ENCODE data around the gene HCRTR1.

HCRTR1 gene

GRCh38 chr1:31666263-31666963 lies 48.9 kb downstream of the HCRTR1 start:
- DNase-seq (ENCODE audit: low read depth in 1 of 2, low spot score in 1 of 2) = no peak

- DNase-seq (ENCODE audit: low read depth in 1 of 2, low spot score in 1 of 2) = no peak
Measured at GRCh38 chr1:31667065-31667785, 49.7 kb downstream of the HCRTR1 start.

DNA sequence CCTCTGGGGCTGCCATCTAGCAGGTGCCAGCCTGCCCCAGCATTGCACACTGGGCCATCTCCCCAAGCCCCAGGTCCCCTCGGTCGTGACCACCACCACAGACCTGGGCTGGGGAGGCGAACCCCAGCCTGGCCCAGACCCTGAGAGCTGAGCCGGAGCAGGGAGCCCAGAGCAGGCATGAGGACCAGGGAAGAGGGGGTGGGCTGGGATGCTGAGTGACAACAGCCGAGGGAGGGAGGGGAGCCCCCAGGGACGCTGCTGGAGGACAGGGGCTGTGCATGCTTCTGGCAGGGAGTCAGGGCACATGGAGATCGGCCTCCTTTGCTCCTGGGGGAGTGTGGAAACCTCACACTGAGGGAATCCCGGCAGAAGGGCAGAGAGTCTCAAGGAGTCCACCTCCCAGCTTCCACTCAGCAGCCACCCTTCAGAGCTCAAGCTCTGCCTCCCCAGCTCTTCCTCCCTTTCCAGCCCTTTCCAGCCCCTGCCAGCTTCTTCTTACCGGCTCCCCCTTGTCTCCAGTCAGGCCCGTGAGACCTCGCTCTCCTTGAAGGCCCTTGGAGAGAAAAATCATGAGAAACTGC lies 50.9 kb downstream of the HCRTR1 start:
- DNase-seq (ENCODE audit: low read depth in 1 of 2, low spot score in 1 of 2) = no peak

GRCh38 chr1:31669433-31669785 lies 51.9 kb downstream of the HCRTR1 start:
- DNase-seq (ENCODE audit: low read depth in 1 of 2, low spot score in 1 of 2) = no peak

DNA sequence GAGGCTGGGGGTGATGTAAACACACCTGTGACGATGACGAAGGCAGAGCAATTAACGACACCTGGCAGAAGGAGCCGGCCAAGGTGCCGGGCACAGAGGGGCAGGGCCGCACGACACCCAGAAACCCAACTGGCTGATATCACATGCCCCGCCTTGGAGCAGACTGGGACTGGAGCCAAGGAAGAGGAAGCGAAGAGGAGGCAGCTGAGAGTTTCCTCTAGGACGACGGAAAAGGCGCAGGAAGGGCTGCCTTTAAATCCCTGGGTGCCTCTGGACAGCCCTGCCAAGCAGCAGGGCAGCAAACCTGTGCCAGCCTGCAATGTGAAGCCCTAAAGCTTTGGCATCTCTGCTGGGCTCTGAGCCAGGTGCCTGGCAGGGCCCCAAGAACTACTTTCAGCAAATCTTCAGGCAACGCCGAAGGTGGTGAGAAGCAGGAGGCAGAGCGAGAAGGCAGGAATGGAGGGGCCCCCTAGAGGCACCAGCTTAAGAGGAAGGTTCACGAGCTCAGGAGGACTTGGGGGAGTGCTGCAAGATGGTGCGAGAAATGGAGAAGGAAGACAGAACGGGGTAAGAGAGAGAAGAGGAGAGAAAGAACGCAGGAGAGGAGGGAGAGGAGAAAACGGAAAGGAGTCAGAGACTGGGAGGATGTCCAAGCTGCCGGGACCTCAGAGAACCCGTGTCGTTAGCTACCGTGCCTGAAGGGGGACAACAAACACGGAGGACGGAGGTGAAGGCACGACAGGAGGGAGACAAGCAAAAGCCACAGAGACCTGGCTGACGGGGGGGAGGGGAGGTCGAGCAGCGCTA lies 52.5 kb downstream of the HCRTR1 start:
- DNase-seq (ENCODE audit: low read depth in 1 of 2, low spot score in 1 of 2) = no peak

DNA sequence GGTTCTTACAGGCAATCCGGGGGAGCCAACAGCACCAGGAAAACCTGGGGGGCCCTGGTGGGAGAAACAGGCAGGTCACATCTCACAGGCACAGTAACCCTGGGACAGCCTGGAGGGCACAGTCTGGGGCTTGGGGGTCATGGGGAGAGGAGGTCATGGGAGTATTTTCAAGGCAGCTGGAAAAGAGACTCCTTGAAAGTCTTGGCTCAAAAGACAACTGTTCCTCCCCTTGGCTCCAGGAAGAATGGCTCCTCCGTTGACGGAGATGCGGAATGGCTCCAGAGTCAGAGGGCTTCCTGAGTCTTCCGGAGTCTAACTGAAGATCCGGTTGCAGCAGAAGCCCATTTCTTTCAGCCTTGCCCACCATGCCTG lies 53.1 kb downstream of the HCRTR1 start:
- no peak for DNase-seq (ENCODE audit: low read depth in 1 of 2, low spot score in 1 of 2)

GRCh38 chr1:31671147-31671546 lies 53.7 kb downstream of the HCRTR1 start:
- no peak for DNase-seq (ENCODE audit: low read depth in 1 of 2, low spot score in 1 of 2)

DNA sequence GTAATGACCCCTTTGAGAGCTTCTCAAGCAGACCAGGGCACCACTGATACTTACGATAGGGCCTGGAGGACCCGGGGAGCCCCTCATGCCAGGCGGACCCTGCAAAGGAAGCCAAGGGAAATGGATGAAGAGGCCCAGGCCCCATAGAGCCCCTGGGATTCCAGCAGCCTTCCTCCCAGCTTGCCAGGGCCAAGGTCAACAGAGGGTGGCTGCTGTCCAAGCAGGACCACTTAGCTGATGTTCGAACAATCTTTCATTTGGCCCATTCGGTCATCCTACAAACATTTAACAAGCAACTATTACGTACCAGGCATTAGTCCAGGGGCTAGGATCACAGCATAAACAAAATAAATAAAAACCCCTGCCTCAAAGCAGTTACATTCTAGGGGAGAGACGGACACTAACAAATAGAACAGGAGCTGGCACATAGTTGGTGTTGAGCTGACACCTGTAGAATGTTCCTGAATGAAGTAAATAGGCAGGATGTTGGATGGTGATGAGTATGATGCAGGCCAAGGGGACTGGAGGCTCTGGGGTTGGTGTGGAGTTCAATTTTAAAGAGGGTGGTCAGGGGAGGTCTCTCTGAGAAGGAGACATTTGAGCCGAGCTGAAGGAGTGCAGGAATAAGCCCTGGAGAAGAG lies 54.2 kb downstream of the HCRTR1 start:
- no peak for DNase-seq (ENCODE audit: low read depth in 1 of 2, low spot score in 1 of 2)

- no peak for DNase-seq (ENCODE audit: low read depth in 1 of 2, low spot score in 1 of 2)
Measured at GRCh38 chr1:31672986-31673385, 55.5 kb downstream of the HCRTR1 start.

DNA sequence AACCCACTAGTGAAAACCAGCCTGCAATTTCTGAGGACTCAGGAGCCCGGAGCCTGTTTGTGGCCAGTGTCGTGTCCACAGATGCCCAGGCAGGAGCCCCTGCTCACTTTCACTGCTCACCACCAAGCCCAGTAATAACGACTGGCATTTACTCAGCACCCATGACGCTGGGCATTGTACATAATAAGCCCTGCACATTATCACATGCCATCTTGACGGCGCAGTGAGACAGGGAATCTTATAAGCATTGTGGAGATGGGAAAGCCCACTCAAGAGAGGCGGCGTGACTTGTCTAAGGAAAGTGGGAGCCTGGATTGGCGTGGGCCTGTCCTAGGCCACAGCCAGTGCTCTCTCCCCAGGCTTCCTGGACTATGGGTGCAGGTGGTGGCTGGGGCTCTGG lies 55.9 kb downstream of the HCRTR1 start:
- no peak for DNase-seq (ENCODE audit: low read depth in 1 of 2, low spot score in 1 of 2)

DNA sequence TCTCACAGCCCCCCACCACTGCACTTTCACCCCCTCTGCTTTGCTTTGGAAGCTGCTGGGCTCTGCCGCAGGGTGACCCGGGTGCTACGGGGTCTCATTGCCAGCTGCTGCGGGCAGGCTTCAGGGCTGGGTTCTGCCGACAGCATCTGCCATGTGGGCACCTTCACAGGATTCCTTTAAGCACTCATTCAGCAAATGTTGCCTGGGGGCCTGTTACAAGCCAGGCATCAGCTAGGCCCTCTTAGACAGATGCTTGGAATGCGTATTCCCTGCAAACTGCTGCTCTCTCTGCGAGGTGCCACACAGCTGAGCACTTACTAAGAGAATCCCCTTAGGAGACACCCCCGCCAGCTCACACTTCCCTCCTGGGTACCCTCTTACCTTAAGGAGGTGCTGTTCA lies 57.1 kb downstream of the HCRTR1 start:
- DNase-seq (ENCODE audit: low read depth in 1 of 2, low spot score in 1 of 2) = no peak

DNA sequence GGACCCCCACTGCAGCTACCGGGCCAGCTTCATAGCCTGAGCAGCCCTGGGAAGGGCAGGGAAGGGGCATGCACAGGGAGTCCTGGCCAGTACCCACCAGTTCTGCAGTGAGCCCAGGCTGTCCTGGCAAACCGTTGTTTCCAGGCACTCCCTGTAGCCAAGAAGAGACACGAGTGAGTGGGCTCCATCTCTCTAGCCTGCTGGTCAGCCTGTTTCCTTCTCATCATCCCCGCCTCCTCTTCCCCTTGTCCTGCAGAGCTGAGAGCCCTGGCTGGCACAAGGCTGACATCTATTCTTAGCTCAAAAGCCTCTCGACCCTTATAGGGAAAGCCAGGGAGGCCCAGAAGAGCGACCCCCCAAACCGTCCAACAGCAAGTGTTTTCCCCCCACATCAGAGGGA lies 57.7 kb downstream of the HCRTR1 start:
- no peak for DNase-seq (ENCODE audit: low read depth in 1 of 2, low spot score in 1 of 2)

DNA sequence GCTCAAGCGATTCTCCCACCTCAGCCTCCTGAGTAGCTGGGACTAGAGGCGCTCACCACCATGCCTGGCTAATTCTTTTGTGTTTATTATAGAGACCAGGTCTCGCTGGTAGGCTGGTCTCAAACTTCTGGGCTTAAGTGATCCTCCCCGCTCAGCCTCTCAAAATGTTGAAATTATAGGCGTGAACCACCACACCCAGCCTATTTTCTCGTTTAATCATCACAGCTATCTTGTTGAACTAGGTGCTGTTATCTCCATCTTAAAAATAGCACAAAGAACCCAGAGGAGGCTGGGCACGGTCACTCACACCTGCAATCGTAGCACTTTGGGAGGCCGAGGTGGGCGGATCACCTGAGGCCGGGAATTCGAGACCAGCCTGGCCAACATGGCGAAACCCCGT lies 58.3 kb downstream of the HCRTR1 start:
- DNase-seq (ENCODE audit: low read depth in 1 of 2, low spot score in 1 of 2) = no peak

Data from activated T-helper 1 cell treated with anti-CD3 and anti-CD28 coated beads, Interleukin-2, amount 50 U/mL, for 16 hours (primary cell).